Esophagus mucosa (tissue), 1 donor: ENCODE results near the gene NR3C2. TPM values are rescaled to one million over a fixed set of nuclear protein-coding genes. Genes with fewer than 3 reads are reported as not detected.

Experiments
- ATAC-seq: fragments of 200-7000 bp; cut with Tn5 transposase; one replicate; pipeline ENCODE4 v1.9.1; 2020
- total RNA-seq: library from RNA; stranded (reverse); gene quantifications from one replicate; pipeline ENCODE4 v1.2.4, GENCODE V29; 2023
- donor health status: DM: yes; HTN: yes; CAD: no.

NR3C2 gene
- total RNA-seq, 1 donor from 2014 or later: 1.1 TPM

DNA sequence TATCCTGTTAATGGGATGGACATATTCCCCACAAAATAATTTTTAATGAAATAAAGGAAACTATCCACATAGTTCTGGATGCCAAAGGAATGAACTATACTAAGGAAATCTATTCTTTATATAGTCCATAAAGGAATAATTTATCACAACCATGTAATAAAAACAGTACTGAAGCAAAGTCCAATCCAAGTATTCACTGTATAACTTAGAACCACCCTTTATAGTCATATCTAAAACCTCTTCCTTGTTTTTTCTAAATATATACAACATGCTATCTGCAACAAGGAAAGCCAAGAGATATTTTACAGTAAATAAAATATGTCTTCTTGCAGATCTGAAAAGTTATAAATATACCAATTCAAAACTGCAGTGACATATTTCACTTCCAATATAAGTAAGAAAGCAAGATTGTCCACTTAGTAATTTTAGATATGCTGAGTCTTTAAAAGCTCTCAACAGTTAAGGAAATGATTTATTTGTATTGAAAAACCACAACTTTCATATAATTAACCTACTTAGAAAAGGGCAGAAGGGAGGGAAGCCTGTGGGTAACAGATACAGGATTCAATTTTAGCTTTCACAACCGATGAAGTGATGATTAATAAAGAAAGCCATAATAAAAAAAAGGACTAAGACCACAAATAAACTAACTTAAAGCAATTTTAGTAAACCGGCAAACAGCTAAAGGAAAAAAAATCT, 8.0 kb downstream of the NR3C2 start:
- ATAC-seq: no peak

DNA sequence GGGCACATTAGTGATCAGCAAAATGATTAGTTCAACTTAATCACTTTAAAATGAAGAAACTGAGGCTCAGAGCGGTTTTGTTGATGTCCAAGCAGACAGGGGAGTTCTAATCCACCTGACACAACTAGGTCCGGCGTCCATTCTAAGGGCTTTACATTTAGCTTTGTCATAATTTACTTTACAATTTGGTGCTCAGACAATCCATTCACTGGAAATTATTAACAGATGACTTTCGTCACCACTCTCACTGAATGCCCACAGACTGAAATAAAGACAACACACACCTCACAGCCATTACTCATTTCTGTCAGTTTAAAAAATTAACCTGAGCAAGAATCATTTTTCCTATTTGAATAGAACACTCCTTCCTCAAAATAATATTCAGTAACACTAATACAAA, 10.8 kb downstream of the NR3C2 start:
- ATAC-seq: no peak

DNA sequence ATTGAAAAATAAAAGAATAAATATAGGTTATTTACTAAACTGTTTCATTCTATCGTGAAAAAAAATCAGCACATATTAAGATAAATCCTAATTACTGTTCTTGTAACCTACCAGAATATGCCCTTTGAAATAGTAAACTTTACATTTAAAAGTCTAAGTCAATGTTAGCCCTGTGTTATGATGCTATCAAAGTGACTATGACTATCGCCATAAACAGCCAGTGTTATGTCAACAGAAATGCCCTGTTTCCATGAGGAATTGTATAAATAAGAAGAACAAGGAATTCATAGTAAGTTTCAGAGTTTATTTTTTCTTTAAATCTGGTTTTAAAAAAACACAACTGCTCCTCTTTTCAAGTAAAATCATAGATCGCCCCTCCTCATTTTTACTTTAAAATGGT, 11.4 kb downstream of the NR3C2 start:
- ATAC-seq: no peak

DNA sequence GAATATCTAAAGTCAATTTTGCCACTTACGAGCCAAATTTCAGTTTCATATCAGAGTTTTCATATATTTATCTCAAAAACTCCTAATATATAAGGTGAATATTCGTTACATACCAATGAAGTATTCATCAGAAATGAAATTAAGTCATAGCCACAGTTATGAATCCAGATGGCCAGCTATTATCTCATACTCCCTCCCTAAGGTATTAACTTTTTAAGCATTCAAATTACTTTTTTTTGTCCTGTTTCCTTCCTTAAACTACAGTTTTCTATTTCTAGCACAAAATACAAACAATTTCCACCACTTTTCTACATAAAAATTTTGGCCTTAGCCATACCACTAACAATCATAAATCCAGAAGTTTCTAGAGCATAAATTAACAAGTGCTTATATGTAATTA, 13.0 kb downstream of the NR3C2 start:
- no peak for ATAC-seq

DNA sequence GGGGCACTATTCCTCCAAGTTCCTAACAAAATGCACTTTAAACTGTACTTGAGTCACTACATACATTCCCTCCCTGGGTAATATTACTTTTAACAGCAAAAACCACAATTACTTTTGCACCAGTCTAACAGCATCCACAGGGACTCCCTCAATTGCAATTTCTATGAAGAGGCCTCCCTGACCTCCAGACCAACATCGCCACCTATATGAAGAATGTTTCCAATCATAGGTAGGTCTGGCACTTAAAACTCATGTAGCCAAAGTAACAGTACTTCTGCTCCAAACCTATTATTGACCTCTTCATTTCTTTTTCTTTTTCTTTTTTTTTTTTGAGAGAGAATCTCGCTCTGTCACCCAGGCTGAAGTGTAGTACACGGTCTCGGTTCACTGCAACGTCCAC, 15.6 kb downstream of the NR3C2 start:
- ATAC-seq: no peak

DNA sequence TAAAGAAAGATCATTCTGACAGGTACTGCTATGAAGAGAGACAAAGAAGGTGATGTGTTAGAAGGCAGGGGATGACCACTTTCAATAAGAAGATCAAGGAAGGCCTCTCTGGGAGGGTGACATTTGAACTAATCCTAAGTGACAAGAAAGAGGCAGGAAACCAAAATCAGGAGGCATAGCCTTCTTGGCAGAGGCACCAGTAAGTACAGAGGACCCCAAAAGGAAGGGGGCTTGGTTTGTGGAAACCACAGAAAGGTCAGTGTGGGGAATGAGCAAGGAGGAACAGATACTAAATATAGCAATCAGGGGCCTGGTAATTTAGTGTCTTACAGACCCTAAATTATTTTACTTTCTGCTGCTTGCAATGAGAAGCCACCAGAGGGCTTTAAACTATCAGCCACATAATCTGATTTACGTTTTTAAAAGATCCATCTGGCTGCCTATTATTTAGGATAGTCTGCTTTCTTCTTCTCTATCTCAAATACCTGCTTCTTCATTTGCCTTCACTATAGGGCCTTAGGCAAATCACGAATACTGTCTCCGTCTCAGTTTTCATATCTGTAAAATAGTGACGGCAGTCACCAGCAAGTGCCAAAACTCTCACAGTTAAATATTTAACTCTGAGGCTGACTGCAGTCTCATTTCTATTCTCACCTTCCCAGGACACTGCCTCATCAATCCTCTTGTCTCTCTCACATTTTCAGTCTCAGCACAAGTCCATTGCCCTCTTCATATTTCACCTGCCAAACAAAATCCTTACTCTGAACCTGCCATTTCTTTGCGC, 16.7 kb downstream of the NR3C2 start:
- no peak for ATAC-seq

DNA sequence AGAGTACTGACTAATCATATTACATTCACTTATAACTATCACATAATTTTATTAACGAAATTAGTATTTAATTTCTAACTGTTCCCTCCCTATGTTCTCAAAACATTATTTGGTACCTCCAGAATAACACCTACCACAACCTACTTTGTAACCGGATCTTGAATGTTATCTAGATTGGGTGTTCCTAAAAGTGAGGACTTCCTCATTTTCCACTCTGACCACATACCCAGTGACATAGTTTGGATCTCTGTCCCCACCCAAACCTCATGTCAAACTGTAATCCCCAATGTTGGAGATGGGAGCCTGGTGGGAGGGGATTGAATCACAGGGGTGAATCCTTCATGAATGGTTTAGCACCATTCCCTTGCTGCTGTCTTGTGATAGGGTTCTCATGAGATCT, 21.8 kb downstream of the NR3C2 start:
- ATAC-seq: no peak

DNA sequence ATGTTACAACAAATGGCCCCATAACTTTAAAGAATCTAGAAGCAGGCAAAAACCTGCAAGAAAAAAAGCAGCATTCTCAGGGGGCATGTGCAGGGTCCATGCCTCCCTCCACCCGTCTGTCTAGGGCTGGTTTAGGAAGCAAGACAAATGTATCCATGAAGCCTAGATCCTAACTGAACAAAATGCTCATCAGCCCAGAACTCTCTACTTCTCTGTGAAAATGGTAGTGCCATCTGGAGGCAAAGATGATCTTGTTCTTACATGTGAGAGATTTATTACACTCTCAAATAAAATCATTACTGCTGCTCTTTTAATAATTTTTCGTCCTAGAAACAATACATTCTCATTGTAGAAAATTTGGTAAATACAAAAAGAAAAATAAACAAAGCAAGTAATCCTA, 26.7 kb downstream of the NR3C2 start:
- no peak for ATAC-seq

DNA sequence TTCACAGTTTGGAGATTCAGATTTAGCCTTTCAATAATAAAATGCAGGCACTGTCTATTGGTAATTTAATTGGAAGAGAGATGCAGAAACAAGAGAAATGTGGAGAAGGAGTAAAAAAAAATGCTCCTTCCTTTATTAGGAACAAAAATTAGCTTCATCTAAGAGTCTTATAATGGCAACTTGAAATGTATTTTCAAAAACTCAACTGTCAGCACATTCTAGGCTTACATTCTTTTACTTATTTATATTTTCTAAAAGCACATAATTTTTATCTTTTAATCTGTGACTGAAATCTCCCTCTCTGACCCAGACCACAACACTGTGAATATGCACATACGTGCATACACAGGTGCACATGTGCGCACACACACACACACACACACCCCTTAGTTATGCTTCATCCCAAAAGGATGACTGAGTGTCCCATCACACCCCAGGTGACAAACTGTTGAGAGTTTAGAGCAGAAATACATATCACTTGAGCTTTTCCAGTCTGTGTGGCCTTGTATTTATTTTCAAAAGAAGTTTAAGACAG, 29.7 kb downstream of the NR3C2 start:
- no peak for ATAC-seq

DNA sequence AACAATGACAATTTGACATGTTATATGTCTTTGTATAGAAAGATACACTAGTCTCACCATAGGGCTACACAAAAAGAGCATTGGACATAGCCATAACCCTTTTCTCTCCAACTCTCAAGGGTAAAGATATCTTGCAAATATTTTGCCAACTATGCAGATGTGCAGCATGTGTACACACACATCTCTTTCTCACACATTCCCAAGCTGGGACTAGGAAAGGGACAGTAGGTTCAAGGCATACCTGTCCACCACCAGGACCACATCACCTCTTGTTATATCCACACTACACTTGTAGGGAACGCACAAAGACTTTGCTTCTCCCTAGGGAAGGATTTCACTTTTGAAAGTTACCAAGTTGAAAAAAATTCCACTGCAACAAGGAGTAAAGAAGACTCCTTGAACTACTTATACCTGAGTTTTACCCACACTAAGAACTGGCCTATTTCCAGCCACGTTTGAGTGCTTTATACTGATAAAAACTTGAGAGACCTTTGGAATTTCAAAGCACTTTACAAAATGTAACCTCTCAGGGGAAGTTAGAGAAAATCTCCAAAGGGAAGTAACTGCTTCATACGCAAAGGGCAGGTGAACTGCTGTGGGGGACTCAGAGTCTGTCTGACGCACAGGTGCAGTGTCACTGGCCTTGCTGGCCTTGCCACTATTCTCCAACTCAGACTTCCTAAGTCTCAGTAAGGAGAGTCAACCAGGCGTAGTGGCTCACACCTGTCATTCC, 36.9 kb downstream of the NR3C2 start:
- ATAC-seq: no peak

DNA sequence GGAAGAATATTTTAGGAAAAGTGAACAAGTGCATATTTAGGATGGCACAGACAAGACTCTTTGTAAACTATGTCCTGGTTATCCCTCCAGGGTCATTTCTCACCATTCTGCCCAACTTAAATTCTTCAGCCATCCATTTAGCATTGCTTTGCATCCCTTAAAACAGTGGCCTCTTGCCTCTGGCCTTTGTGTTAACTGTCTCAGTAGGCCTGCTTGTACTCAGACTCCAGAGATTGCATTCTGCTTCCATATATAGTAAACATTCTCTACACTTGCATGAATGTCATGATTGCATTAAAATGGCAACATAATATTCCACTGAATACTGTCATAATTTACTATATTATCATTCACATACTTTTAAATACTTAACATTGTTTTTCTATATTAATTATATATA, 43.2 kb downstream of the NR3C2 start:
- ATAC-seq: no peak

DNA sequence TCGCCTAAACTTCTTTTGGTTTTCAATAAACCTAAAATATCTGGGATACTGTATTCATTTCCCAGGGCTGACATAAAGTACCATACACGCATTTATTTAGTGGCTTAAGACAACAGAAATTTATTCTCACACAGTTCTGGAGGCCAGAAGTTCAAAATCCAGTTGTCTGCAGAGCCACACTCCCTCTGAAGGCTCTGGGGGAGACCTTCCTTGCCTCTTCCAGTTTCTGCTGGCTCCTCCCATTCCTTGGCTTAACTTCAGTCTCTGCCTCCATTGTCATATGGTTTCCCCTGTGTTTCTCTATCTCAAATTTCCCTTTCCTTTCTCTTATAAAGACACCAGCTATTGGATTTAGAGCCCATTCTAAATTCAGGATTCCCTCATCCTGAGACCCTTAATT, 44.4 kb downstream of the NR3C2 start:
- no peak for ATAC-seq

DNA sequence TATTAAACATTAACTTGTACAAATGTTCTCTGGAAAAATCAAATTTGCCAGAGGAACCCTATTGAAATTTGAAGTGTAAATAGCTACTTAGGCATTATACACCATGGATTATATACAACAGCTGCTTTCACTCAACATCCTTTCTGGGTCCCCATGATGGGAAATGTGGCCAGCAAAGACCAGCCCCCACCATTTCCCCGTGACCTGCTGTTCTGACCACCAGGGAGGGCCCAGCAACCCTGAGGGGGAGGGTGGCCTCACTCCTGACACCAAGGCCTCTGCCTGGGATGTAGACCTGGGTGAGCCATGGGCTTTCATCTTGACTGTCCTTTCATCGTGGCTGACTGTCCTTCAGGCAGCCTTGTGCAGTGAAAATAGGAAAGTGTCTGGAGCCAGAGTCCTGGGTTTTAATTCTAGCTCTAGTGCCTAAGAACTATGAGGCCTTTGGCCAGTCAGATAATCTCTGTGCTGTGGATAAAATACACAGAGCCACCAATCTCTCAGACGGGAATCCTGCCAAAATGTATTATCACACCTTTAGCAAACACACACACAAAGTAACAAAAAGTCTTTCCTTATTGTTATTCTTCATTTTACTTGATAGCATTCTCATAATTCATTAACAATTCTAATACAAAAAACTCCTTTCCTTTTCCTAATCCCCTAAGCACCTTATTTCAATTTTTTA, 45.1 kb downstream of the NR3C2 start:
- ATAC-seq: no peak

DNA sequence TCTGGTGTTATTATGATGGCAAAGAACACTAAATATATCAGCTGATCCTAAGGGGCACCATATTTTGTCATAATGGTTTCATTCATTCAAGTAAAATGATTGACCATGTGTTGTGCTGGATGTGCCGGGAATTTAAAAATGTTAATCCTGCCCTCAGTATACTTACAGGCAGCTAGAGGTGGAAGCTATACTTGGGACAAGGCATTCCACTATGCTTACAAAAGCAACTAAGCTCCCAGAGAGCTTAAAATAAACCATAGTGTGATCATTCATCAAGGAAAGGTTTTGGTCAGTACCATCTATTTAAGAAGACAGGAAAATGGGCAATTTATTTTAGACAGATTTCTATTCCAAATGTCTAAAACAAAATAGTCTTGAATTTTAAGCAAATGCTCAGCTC, 46.4 kb downstream of the NR3C2 start:
- ATAC-seq: no peak

DNA sequence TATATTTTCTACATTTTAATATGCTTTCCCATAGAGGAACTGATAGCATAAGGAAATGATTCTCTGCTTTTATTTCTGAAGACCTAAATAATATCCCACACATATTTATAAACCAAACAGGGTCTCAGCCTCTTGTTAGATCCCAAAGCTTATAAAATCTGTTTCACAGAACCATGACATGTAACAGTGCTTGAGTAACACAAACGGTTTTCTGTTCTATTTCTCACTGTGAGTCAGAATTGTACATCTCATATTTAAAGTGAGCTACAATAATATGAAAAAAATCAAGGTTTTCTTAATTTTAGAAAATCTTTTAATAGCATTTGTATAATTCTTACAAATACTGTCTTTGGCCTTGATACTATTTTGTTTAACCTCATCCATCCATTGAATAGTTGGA, 51.2 kb downstream of the NR3C2 start:
- ATAC-seq: no peak

DNA sequence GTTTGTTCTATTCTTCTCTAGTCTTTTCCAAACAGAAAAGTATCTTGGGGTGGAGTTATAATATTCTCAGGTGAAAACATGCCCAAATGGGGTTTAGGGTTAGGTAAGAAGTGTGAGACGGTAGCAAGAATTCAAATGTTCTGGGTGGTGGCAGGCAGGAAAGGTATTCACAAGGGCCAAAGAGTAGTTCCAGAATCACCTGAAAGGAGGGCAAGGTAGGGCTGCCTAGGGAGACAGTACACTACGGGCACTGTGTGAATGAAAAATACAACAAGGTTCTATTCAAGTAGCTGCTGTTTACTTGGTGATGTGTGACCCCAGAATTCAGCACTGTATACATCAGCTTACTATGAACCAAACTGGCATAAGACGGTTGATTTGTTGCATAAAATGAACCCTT, 51.9 kb downstream of the NR3C2 start:
- ATAC-seq: no peak

DNA sequence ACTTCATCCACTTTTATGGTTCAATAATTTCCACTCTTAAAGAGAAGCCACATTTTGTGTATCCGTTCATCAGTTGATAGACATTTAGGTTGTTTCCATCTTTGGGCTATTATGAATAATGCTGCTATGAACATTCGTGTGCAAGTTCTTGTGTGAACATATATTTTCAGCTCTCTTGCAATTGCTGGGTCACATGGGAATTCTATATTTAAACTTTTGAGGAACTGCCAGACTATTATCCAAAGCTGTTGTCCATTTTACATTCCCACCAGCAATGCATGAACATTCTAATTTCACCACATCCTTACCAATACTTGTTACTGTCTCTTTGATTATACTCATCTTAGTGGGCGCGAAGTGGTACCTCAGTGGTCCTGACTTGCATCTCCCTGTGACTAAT, 61.9 kb downstream of the NR3C2 start:
- no peak for ATAC-seq

DNA sequence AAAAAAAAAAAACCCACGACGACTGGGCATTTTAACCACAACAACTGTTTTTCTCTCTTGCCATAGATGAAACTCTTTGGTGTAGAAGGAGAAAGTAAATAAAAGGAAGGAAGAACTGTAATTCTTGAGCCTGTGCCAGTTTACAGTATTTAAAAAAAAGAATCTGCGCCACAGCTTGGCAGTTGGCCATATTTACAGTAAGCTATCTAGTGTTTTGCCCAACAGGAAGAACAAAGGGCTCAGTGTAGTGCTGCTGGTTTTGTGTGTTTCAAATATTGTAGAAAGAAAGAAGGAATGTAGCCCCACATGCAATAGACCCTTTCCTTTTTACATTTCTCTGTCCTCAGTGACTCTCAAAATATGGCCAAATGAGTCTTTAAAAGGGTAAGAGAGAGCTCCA, 66.1 kb downstream of the NR3C2 start:
- peak; percentile 49 for ATAC-seq

DNA sequence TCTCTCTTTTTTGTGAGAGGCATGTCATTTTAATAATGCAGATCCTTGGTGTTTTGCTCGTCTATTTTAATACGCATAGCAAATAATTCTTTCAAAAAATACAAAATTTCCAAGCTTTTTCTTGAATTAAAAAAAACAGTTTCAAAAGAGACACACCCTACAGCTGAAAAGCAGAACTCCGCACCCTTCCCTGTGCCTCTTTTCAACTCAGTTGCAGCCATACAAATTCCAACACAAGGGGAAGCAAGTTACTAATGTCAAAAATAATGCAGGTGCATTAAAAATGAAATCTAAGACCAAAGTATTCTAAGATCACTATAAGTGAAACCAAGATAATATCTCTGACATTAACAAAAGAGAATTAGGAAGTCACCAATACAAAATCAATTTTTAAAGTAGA, 66.6 kb downstream of the NR3C2 start:
- no peak for ATAC-seq

DNA sequence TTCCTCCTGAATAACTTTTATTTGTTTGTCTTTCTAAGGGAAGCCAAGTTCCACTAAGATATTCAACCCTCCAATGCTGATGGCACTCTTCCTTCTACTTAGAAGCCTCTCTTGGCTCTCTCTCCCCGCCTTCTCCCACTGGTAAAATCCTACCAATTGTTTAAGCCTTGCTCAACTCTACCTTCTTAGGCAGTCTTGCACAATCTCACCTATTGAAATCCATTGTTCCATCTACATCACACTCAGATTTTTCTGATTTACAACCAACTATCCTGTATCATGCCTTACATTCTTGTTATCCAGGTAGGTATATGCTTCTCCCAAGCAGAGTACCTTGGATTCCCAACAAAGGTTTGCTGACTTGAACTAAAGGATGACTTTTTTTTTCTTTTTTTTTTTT, 69.1 kb downstream of the NR3C2 start:
- no peak for ATAC-seq

DNA sequence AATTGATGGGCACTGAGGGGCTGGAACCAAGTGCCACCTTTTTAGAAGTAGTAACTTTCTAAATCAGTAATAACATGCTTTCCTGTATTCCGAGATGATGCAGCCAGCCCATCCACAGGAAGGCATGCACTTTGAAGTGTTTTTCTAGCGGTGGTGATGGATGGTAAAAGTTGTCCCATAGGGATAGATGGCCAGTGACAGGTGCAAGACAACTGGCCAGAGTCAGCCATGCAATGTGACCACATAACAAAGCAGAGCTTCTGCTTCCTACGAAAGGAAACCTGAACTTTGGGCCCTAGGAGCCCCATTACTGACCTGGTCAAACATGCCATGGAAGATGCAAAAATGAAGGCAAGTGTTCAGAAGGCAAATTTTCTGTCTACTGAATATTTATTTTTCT, 72.3 kb downstream of the NR3C2 start:
- no peak for ATAC-seq

DNA sequence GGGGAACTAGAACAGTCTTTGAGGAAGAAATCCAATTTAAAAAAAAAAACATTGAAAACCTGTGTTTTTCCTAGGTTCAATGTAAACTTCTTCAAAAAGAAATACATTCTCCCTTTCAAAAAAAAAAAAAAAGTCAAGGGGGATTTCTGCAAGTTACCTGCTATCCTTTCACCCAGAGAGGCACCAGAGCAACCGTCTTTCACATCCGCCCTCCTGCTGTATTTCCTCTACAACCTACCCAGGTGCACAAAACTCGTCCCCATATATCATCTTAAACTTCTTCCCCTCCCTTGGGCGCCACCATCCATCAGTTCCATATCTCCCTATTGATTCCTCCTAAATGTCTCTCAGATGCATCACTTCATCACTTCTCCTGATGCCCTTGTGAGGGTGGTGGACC, 74.5 kb downstream of the NR3C2 start:
- ATAC-seq: no peak

DNA sequence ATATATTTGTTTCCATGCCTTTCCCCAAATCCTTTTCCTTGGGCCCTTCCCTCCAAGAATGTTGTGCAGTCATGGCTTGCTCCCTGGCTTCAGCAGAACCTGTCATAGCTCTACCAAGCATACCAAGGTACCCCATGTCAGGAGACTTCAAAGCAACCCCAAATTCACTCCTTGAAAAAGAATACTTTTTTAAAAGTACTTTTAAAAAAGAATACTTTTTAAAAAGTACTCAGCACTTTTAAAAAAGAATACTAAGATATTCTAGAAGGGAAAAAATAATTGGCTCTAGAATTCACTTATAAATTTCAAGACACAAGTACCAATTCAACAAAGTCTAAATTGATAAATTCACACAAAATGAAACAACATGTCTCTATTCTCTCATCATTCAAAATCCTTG, 76.0 kb downstream of the NR3C2 start:
- ATAC-seq: no peak
